Stimulated activated CD8-positive, alpha-beta memory T cell treated with anti-CD3 and anti-CD28 coated beads, Interleukin-7, amount 100 ng/mL, for 1 hour (primary cell): ENCODE measurements around the gene PKNOX1.
"Not testable (repeated sequence)": the region's sequence is repeated elsewhere in the genome, so short reads cannot be mapped to it uniquely, and the experiment has no call there.

ENCODE experiments used
- DNase-seq, 2 donors: peaks; one replicate each; pipeline ENCODE4 v3.0.0-alpha.2; 2020; ENCODE audit warnings: low read depth in 2 of 2

PKNOX1 gene

GRCh38 chr21:43045876-43046821 lies 71.8 kb downstream of the PKNOX1 start:
- not testable (repeated sequence) for DNase-seq

- DNase-seq, result not testable (repeated sequence)
Measured at GRCh38 chr21:43053112-43053511, 78.8 kb downstream of the PKNOX1 start.

GRCh38 chr21:43062955-43063664 lies 88.7 kb downstream of the PKNOX1 start:
- DNase-seq, result not testable (repeated sequence)

- not testable (repeated sequence) for DNase-seq
Measured at GRCh38 chr21:43064265-43064917, 90.0 kb downstream of the PKNOX1 start.

GRCh38 chr21:43065991-43066390 lies 91.6 kb downstream of the PKNOX1 start:
- DNase-seq, result not testable (repeated sequence)

- DNase-seq, result not testable (repeated sequence)
Measured at GRCh38 chr21:43066690-43067089, 92.3 kb downstream of the PKNOX1 start.

- DNase-seq, result not testable (repeated sequence)
Measured at GRCh38 chr21:43068065-43068464, 93.7 kb downstream of the PKNOX1 start.

- DNase-seq, result not testable (repeated sequence)
Measured at GRCh38 chr21:43069682-43070081, 95.3 kb downstream of the PKNOX1 start.

- DNase-seq, result not testable (repeated sequence)
Measured at GRCh38 chr21:43072742-43073141, 98.4 kb downstream of the PKNOX1 start.

- DNase-seq, result not testable (repeated sequence)
Measured at GRCh38 chr21:43074401-43075169, 100.2 kb downstream of the PKNOX1 start.

- DNase-seq, result not testable (repeated sequence)
Measured at GRCh38 chr21:43075170-43076022, 101.0 kb downstream of the PKNOX1 start, which contains the start of gene CBS. Gene CBS (minus strand): TSS chr21:43075835. CDS start chr21:43072193, 3,642 bp downstream.

- not testable (repeated sequence) for DNase-seq
Measured at GRCh38 chr21:43076023-43076637, 101.8 kb downstream of the PKNOX1 start.

- DNase-seq, result not testable (repeated sequence)
Measured at GRCh38 chr21:43076643-43077042, 102.3 kb downstream of the PKNOX1 start.

GRCh38 chr21:43082587-43083300 lies 108.4 kb downstream of the PKNOX1 start:
- DNase-seq, result not testable (repeated sequence)
